Measurements from ENCODE around the gene NRF1. TPM values are rescaled to one million over a fixed set of nuclear protein-coding genes. Genes with fewer than 3 reads are reported as not detected.

NRF1 gene
- total RNA-seq, 1 experiment from 2014 or later, result 13.6 TPM

- no peaks in the 10 kb centered on the region for H3F3A ChIP-seq (ENCODE audit: low read length, unreplicated experiment)
- ATAC-seq, result no peak
- H3K27ac ChIP-seq (ENCODE audit: low read length), result no peak overlapping the region
- no peaks in the 10 kb centered on the region for H3K9me2 ChIP-seq (replicated peaks; ENCODE audit: low read length)
- H3K79me2 ChIP-seq (ENCODE audit: low read length), result peaks cover 94% of the 10 kb centered on the region
- H3K9ac ChIP-seq (ENCODE audit: low read length), result no peak overlapping the region
- POLR2A ChIA-PET (ENCODE audit: unreplicated experiment), result interaction anchor here (0.6 kb wide), 1 partner anchor 30 kb away, joined by 3 read pairs; no protein-coding TSS in a partner anchor
- H3K27me3 ChIP-seq (ENCODE audit: low read length), result no peaks in the 10 kb centered on the region
- intact Hi-C loops (cut with micrococcal nuclease), result no loop called here
- no peak for DNase-seq
- no peak overlapping the region for H3K4me2 ChIP-seq (ENCODE audit: low read length)
- H3K9me3 ChIP-seq (ENCODE audit: low read length), result no peaks in the 10 kb centered on the region
- TF ChIP-seq EZH2 (IDR thresholded peaks at IDR 0.05; ENCODE audit: low read length, unreplicated experiment) (no peak), EZH2phosphoT487 (IDR thresholded peaks at IDR 0.05; ENCODE audit: borderline replicate concordance, low read length) (no peak)
- TF ChIP-seq, protein P1, sequence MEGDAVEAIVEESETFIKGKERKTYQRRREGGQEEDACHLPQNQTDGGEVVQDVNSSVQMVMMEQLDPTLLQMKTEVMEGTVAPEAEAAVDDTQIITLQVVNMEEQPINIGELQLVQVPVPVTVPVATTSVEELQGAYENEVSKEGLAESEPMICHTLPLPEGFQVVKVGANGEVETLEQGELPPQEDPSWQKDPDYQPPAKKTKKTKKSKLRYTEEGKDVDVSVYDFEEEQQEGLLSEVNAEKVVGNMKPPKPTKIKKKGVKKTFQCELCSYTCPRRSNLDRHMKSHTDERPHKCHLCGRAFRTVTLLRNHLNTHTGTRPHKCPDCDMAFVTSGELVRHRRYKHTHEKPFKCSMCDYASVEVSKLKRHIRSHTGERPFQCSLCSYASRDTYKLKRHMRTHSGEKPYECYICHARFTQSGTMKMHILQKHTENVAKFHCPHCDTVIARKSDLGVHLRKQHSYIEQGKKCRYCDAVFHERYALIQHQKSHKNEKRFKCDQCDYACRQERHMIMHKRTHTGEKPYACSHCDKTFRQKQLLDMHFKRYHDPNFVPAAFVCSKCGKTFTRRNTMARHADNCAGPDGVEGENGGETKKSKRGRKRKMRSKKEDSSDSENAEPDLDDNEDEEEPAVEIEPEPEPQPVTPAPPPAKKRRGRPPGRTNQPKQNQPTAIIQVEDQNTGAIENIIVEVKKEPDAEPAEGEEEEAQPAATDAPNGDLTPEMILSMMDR (conservative IDR thresholded peaks at IDR 0.05; ENCODE audit: low read depth, low read length), result no peak
- CTCF ChIA-PET, result no interaction called here
- H3K4me3 ChIP-seq (ENCODE audit: low read length), result no peak overlapping the region
- H3K36me3 ChIP-seq (ENCODE audit: low read depth, low read length), result no peaks in the 10 kb centered on the region
- no peaks in the 10 kb centered on the region for H3K4me1 ChIP-seq (ENCODE audit: insufficient read depth, low read length)
- no TSS peak for BruUV-seq (replicated peaks)
- peaks cover 5% of the 10 kb centered on the region; the same call in 1 of the 2 replicates for H4K20me1 ChIP-seq (ENCODE audit: low read length)
- H2AFZ ChIP-seq (ENCODE audit: low read length), result no peak overlapping the region
Observed at GRCh38 chr7:129626896-129627295, 15.4 kb downstream of the NRF1 start.

DNA sequence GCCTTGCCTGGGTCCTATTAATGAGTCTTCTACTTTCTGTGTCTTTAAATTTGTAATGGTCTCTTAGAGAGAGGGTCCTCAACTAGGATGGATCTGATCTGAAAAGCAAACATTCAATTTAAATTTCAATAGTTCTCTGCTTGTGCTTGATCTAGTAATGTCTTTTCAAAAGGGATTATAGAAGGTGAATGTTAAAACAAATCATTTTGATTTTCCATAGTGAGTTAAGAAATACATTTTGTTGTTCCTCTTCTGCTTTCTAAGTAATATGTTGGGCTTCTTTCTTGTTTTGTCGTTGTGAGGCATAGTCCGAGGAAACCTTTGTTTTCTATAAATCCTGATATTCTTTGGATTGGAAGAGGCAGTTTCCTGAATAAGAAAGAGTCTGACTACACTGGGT is 18.8 kb downstream of the NRF1 start:
- peaks cover 90% of the 10 kb centered on the region for H3K79me2 ChIP-seq (ENCODE audit: low read length)
- H3K27me3 ChIP-seq (ENCODE audit: low read length), result no peaks in the 10 kb centered on the region
- no peak for TF ChIP-seq EZH2 (IDR thresholded peaks at IDR 0.05; ENCODE audit: low read length, unreplicated experiment)
- TF ChIP-seq, protein P1 (conservative IDR thresholded peaks at IDR 0.05; ENCODE audit: low read depth, low read length), result no peak
- no peak for TF ChIP-seq EZH2phosphoT487 (IDR thresholded peaks at IDR 0.05; ENCODE audit: borderline replicate concordance, low read length)
- ChIA-PET CTCF (no interaction called here), POLR2A (ENCODE audit: unreplicated experiment) (interaction anchor here (0.5 kb wide), 1 partner anchor 27 kb away, joined by 4 read pairs; no protein-coding TSS in a partner anchor)
- H3K9me2 ChIP-seq (replicated peaks; ENCODE audit: low read length), result no peaks in the 10 kb centered on the region
- H3K4me2 ChIP-seq (ENCODE audit: low read length), result no peak overlapping the region
- no peak overlapping the region for H3K27ac ChIP-seq (ENCODE audit: low read length)
- no peak overlapping the region for H3K9ac ChIP-seq (ENCODE audit: low read length)
- H4K20me1 ChIP-seq (ENCODE audit: low read length), result peaks cover 10% of the 10 kb centered on the region; the same call in 1 of the 2 replicates
- ATAC-seq (no peak), DNase-seq (no peak)
- no peaks in the 10 kb centered on the region for H3K9me3 ChIP-seq (ENCODE audit: low read length)
- no peak overlapping the region for H3K4me3 ChIP-seq (ENCODE audit: low read length)
- peaks cover 3% of the 10 kb centered on the region; the same call in 1 of the 2 replicates for H3K4me1 ChIP-seq (ENCODE audit: insufficient read depth, low read length)
- H3F3A ChIP-seq (ENCODE audit: low read length, unreplicated experiment), result no peaks in the 10 kb centered on the region
- intact Hi-C loops (cut with micrococcal nuclease), result no loop called here
- H3K36me3 ChIP-seq (ENCODE audit: low read depth, low read length), result no peaks in the 10 kb centered on the region
- H2AFZ ChIP-seq (ENCODE audit: low read length), result no peak overlapping the region
- BruUV-seq (replicated peaks), result no TSS peak

DNA sequence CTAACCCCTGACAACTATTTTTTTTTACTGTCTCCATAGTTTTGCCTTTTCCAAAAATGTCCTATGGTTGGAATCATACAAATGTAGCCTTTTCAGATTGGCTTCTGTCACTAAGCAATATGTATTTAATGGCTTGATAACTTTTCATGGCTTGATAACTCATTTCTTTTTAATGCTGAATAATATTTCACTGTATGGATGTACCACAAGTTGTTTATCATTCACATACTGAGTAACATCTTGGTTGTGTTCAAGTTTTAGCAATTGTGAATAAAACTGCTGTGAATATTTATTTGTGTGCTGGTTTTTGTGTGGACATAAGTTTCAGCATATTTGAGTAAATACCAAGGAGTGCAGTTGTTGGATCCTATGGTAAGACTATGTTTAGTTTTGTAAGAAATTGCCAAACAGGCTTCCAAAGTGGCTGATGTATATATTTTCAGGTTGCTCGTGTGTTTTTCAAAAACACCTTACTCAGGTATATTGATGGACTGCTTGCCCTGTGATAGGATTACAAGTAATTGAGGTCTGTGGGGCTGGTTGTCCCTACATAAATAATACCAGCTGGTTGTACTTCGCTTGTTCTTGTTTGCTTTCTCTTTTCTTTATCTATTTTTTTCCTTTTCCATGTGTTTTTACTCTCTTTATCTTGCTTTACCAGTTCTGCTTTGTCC is 23.0 kb downstream of the NRF1 start:
- no peak for TF ChIP-seq EZH2phosphoT487 (IDR thresholded peaks at IDR 0.05; ENCODE audit: borderline replicate concordance, low read length)
- TF ChIP-seq, protein P1 (conservative IDR thresholded peaks at IDR 0.05; ENCODE audit: low read depth, low read length), result no peak
- no peak for TF ChIP-seq EZH2 (IDR thresholded peaks at IDR 0.05; ENCODE audit: low read length, unreplicated experiment)
- no peaks in the 10 kb centered on the region for H3K36me3 ChIP-seq (ENCODE audit: low read depth, low read length)
- no peak overlapping the region for H3K9ac ChIP-seq (ENCODE audit: low read length)
- H3K79me2 ChIP-seq (ENCODE audit: low read length), result peaks cover 85% of the 10 kb centered on the region
- no TSS peak for BruUV-seq (replicated peaks)
- H3K4me3 ChIP-seq (ENCODE audit: low read length), result no peak overlapping the region
- H3K9me3 ChIP-seq (ENCODE audit: low read length), result no peaks in the 10 kb centered on the region
- H2AFZ ChIP-seq (ENCODE audit: low read length), result no peak overlapping the region
- ATAC-seq (no peak), DNase-seq (no peak)
- peaks cover 5% of the 10 kb centered on the region; the same call in 1 of the 2 replicates for H3K4me1 ChIP-seq (ENCODE audit: insufficient read depth, low read length)
- no peak overlapping the region for H3K27ac ChIP-seq (ENCODE audit: low read length)
- no peaks in the 10 kb centered on the region for H3K27me3 ChIP-seq (ENCODE audit: low read length)
- H3K9me2 ChIP-seq (replicated peaks; ENCODE audit: low read length), result no peaks in the 10 kb centered on the region
- ChIA-PET POLR2A (ENCODE audit: unreplicated experiment) (no interaction called here), CTCF (interaction anchor here (0.6 to 1.1 kb wide), 2 partner anchors 21 to 29 kb away, joined by 3 to 5 read pairs; no protein-coding TSS in a partner anchor)
- intact Hi-C loops (cut with micrococcal nuclease), result loop anchor here (1.0 to 5.0 kb wide), 2 partner anchors 23 to 417 kb away; partner anchors contain the start of gene NRF1
- no peaks in the 10 kb centered on the region for H3F3A ChIP-seq (ENCODE audit: low read length, unreplicated experiment)
- H3K4me2 ChIP-seq (ENCODE audit: low read length), result no peak overlapping the region
- 0 out of 2 replicates have a peak, but pooled peaks cover 5% of the 10 kb centered on the region for H4K20me1 ChIP-seq (ENCODE audit: low read length)
